Caco-2 (cell line): ENCODE measurements around the gene KCNE4. TPM values are rescaled to one million over a fixed set of nuclear protein-coding genes. Genes with fewer than 3 reads are reported as not detected.

Source experiments
- BruUV-seq: library from RNA; stranded (reverse); fragments of 400-500 nt; replicated peaks from 2 replicates; lab custom pipeline; 2021; lab: Mats Ljungman, UMichigan
- CTCF ChIA-PET: fragments of 300-600 bp; sonication (Branson Sonifier 250); formaldehyde crosslinking; loops from one replicate; lab custom pipeline; 2022; ENCODE audit warnings: antibody characterized with exemption; lab: Charles Lee
- POLR2A ChIA-PET: fragments of 300-600 bp; sonication (Branson Sonifier 250); formaldehyde crosslinking; loops from one replicate; lab custom pipeline; 2022; ENCODE audit warnings: antibody characterized with exemption; lab: Charles Lee
- DNase-seq, 2 experiments: peaks; one replicate each; pipeline versions ENCODE4 v3.0.0 to v3.0.0-alpha.2; 2020 to 2022
- H3K27me3 ChIP-seq: replicated peaks from 2 replicates; pipeline ENCODE4 v1.6.0; 2011; ENCODE audit warnings: low read length; ENCODE audit not compliant: control insufficient read depth, insufficient read depth
- H3K36me3 ChIP-seq: 2 replicates; pipeline ENCODE4 v1.5.1; 2011; ENCODE audit warnings: low read length; ENCODE audit not compliant: control insufficient read depth, insufficient read depth
- H3K4me1 ChIP-seq: fragments of 250-450 bp; sonication (Bioruptor Pico); 2 replicates; pipeline ENCODE4 v1.5.1; 2020; ENCODE audit warnings: mild to moderate bottlenecking
- H3K4me3 ChIP-seq: 2 replicates; pipeline ENCODE4 v1.5.1; 2011; ENCODE audit warnings: low read depth, mild to moderate bottlenecking, control low read depth, low read length
- H3K9me3 ChIP-seq: fragments of 250-450 bp; sonication (Bioruptor Pico); 2 replicates; pipeline ENCODE4 v1.5.1; 2020; ENCODE audit warnings: mild to moderate bottlenecking, moderate library complexity
- H3K27ac Mint-ChIP-seq: one replicate; pipeline ENCODE4 v1.8.0; 2022; ENCODE audit warnings: mixed read lengths; ENCODE audit not compliant: unreplicated experiment
- H3K27me3 Mint-ChIP-seq: one replicate; pipeline ENCODE4 v1.8.0; 2022; ENCODE audit warnings: mixed read lengths; ENCODE audit not compliant: insufficient read depth, unreplicated experiment
- H3K36me3 Mint-ChIP-seq: one replicate; pipeline ENCODE4 v1.8.0; 2022; ENCODE audit warnings: mild to moderate bottlenecking, mixed read lengths; ENCODE audit not compliant: insufficient read depth, unreplicated experiment
- H3K4me1 Mint-ChIP-seq: one replicate; pipeline ENCODE4 v1.8.0; 2022; ENCODE audit warnings: low read depth, mixed read lengths; ENCODE audit not compliant: unreplicated experiment
- H3K4me3 Mint-ChIP-seq: one replicate; pipeline ENCODE4 v1.8.0; 2022; ENCODE audit warnings: mild to moderate bottlenecking, moderate library complexity, mixed read lengths; ENCODE audit not compliant: unreplicated experiment
- H3K9me3 Mint-ChIP-seq: one replicate; pipeline ENCODE4 v1.8.0; 2022; ENCODE audit warnings: mixed read lengths; ENCODE audit not compliant: unreplicated experiment
- intact Hi-C: fragments of 100-400 bp; cut with micrococcal nuclease; formaldehyde crosslinking; loops from one replicate; pipeline ENCODE4 v1.10.0; 2022; ENCODE audit not compliant: unreplicated experiment
- total RNA-seq: library from RNA; stranded (reverse); gene quantifications from 2 replicates; pipeline ENCODE4 v1.2.3, GENCODE V29; 2022
- TF ChIP-seq, protein P1 (sequence below), 2 experiments: fragments of 200-600 bp in 1 of 2; IDR thresholded peaks; 1 replicate in 1 of 2; 2 replicates in 1 of 2; pipeline versions ENCODE4 v1.5.1 to v1.8.0; 2011 to 2022; ENCODE audit warnings: antibody characterized with exemption in 1 of 2, control low read depth in 1 of 2, inconsistent platforms in 1 of 2, low read depth in 1 of 2, low read length in 1 of 2, mild to moderate bottlenecking in 1 of 2, moderate library complexity in 1 of 2; ENCODE audit not compliant: insufficient read depth in 1 of 2, severe bottlenecking in 1 of 2, unreplicated experiment in 1 of 2

Gene KCNE4
- total RNA-seq, 1 experiment from 2014 or later = not detected

DNA sequence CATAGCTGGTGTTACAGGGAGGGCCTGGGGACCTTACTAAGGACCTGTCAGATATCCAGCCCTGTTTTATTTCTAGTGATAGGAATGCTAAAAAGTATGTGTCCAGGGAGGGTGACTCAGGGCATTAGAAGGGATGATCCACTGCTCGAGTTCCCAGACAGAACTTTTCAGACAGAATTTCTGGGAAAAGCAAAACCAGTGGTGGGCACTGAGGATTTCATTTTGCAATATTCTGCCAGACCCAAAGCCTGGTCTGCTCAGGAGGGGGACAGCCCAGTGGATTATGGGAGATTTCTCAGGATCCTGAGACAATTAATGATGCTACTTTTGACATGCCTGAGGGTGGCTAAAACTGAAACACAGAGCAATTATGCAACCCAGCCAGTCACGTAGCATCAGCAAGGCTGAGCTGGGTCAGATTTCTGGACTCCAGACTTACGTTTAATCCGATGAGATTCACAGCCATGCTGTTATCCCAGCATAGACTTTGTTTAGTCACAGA, 4.7 kb upstream of the KCNE4 start:
- CTCF ChIA-PET = no interaction called here
- no peak overlapping the region for H3K27ac Mint-ChIP-seq
- no peaks in the 10 kb centered on the region for H3K36me3 ChIP-seq
- no TSS peak for BruUV-seq
- no peaks in the 10 kb centered on the region for H3K27me3 ChIP-seq
- no peaks in the 10 kb centered on the region for H3K9me3 ChIP-seq
- POLR2A ChIA-PET = no interaction called here
- no peak overlapping the region for H3K4me3 ChIP-seq
- intact Hi-C loops = no loop called here
- H3K9me3 Mint-ChIP-seq = no peaks in the 10 kb centered on the region
- TF ChIP-seq, protein P1, sequence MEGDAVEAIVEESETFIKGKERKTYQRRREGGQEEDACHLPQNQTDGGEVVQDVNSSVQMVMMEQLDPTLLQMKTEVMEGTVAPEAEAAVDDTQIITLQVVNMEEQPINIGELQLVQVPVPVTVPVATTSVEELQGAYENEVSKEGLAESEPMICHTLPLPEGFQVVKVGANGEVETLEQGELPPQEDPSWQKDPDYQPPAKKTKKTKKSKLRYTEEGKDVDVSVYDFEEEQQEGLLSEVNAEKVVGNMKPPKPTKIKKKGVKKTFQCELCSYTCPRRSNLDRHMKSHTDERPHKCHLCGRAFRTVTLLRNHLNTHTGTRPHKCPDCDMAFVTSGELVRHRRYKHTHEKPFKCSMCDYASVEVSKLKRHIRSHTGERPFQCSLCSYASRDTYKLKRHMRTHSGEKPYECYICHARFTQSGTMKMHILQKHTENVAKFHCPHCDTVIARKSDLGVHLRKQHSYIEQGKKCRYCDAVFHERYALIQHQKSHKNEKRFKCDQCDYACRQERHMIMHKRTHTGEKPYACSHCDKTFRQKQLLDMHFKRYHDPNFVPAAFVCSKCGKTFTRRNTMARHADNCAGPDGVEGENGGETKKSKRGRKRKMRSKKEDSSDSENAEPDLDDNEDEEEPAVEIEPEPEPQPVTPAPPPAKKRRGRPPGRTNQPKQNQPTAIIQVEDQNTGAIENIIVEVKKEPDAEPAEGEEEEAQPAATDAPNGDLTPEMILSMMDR (IDR thresholded peaks at IDR 0.05; ENCODE audit: insufficient read depth in 1 of 2, low read depth in 1 of 2, low read length in 1 of 2, severe bottlenecking in 1 of 2, unreplicated experiment in 1 of 2) = no peak
- DNase-seq = no peak
- H3K4me1 ChIP-seq = no peaks in the 10 kb centered on the region; the same call in 1 of the 2 replicates
- no peaks in the 10 kb centered on the region for H3K36me3 Mint-ChIP-seq
- no peak overlapping the region for H3K4me3 Mint-ChIP-seq
- H3K4me1 Mint-ChIP-seq = peaks cover 13% of the 10 kb centered on the region
- no peaks in the 10 kb centered on the region for H3K27me3 Mint-ChIP-seq

DNA sequence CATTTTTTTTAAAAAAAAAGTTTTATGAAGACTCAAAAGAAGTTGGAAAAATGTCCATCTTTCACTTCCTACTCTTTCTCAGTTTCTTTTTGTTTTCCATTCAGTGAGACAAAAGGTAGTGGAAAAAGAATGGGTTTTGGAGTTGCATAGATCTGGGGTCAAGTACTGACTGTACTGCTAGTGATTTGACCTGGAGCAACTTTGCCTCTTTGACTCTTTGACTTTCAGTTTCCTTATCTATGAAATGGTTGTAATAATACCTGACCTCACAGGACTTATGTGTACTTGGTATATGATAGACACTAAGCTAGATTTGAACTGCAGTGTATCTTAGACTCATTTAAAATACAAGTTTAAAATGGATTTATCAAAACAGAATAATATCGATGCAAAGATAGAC, 3.5 kb upstream of the KCNE4 start:
- no peak for DNase-seq
- Mint-ChIP-seq H3K4me3 (no peak overlapping the region), H3K4me1 (peaks cover 12% of the 10 kb centered on the region), H3K27ac (no peak overlapping the region), H3K36me3 (no peaks in the 10 kb centered on the region), H3K9me3 (no peaks in the 10 kb centered on the region), H3K27me3 (no peaks in the 10 kb centered on the region)
- no peaks in the 10 kb centered on the region; the same call in 1 of the 2 replicates for H3K4me1 ChIP-seq
- intact Hi-C loops = no loop called here
- POLR2A ChIA-PET = no interaction called here
- no TSS peak for BruUV-seq
- no peak overlapping the region for H3K4me3 ChIP-seq
- TF ChIP-seq, protein P1 (IDR thresholded peaks at IDR 0.05; ENCODE audit: insufficient read depth in 1 of 2, low read depth in 1 of 2, low read length in 1 of 2, severe bottlenecking in 1 of 2, unreplicated experiment in 1 of 2) = no peak
- H3K36me3 ChIP-seq = no peaks in the 10 kb centered on the region
- H3K27me3 ChIP-seq = no peaks in the 10 kb centered on the region
- H3K9me3 ChIP-seq = no peaks in the 10 kb centered on the region
- CTCF ChIA-PET = no interaction called here

DNA sequence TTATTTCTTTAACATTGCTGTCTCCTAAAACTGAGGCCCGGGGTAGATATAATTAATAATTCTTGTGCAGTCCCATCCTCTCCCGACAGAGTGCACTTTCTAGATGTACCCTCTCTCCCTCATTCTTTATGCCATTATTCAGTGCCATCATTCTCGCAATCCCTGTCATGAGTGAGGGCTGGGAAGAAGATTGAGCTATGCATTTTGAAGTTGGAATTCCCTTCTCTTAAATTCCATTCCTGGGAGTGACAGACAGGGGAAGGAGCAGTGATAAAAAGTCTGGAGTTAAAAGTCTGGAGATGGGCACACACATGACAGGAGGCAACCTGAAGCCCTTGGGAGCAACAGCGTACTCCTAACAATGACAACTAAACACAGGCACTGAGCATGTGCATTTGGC, 2.6 kb upstream of the KCNE4 start:
- Mint-ChIP-seq H3K27ac (no peak overlapping the region), H3K36me3 (no peaks in the 10 kb centered on the region), H3K4me1 (peaks cover 12% of the 10 kb centered on the region), H3K9me3 (no peaks in the 10 kb centered on the region), H3K27me3 (no peaks in the 10 kb centered on the region), H3K4me3 (no peak overlapping the region)
- no peak for DNase-seq
- BruUV-seq = no TSS peak
- H3K4me3 ChIP-seq = no peak overlapping the region
- TF ChIP-seq, protein P1 (IDR thresholded peaks at IDR 0.05; ENCODE audit: insufficient read depth in 1 of 2, low read depth in 1 of 2, low read length in 1 of 2, severe bottlenecking in 1 of 2, unreplicated experiment in 1 of 2) = no peak
- H3K4me1 ChIP-seq = no peaks in the 10 kb centered on the region; the same call in 1 of the 2 replicates
- ChIA-PET CTCF (no interaction called here), POLR2A (no interaction called here)
- no peaks in the 10 kb centered on the region for H3K36me3 ChIP-seq
- intact Hi-C loops = no loop called here
- H3K9me3 ChIP-seq = no peaks in the 10 kb centered on the region
- H3K27me3 ChIP-seq = no peaks in the 10 kb centered on the region
